ENCODE measurements around the gene FARP1.

Gene FARP1

DNA sequence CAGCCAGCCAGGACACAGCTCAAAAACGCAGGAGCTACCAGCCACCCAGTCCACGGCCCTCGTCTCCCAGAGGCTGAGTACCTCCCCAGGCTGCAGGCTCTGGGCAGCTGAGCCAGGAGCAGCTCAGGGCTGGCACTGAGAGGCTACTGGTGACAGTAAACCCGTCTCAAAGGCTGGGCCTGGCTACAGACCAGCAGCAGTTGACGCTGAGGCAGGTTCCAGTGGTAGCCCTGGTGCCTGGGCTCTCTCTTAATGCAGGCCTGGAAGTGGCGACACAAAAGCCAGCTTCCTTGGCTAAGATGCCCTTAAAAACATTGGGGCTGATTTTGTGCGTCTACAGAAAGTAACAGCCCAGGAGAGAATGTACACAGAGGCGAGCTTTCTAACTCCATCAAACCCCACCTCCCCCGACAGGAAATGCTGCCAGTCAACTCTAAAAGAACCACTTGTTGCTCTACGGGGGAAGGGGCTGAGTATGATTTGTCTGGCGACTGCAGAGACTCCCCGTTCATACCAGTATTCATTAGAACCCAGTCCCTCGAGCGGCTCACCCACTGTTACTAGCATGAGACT, 307.7 kb downstream of the FARP1 start:
- DNase-seq: no peak

GRCh38 chr13:98451676-98452470, 309.0 kb downstream of the FARP1 start:
- DNase-seq: no peak

- DNase-seq: no peak
Measured at GRCh38 chr13:98452851-98453843, 310.3 kb downstream of the FARP1 start.

- DNase-seq: no peak
Measured at GRCh38 chr13:98454389-98454881, 311.5 kb downstream of the FARP1 start.

GRCh38 chr13:98456413-98456845, 313.5 kb downstream of the FARP1 start:
- DNase-seq: no peak

- DNase-seq: no peak
Measured at GRCh38 chr13:98457053-98457452, 314.2 kb downstream of the FARP1 start.

DNA sequence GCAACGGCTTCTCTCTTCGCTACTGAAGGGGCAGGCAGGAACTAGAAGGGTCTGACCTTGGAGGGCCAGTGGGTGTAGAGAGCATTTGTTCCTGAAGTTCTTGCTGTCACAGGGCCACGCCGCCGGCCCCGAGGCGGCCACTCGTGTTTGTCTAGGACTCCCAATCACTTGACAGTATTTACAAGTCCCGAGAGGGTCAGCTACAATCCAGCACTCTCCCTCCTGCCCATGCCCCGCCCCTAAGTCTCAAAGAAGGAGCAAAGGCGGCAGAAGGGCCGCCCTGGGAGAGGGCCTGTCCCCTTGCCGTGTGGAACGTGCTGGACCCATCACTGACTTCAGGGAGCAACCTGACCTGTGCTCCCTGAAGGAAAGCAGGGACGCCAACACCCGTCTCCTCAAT, 315.5 kb downstream of the FARP1 start:
- DNase-seq: no peak

DNA sequence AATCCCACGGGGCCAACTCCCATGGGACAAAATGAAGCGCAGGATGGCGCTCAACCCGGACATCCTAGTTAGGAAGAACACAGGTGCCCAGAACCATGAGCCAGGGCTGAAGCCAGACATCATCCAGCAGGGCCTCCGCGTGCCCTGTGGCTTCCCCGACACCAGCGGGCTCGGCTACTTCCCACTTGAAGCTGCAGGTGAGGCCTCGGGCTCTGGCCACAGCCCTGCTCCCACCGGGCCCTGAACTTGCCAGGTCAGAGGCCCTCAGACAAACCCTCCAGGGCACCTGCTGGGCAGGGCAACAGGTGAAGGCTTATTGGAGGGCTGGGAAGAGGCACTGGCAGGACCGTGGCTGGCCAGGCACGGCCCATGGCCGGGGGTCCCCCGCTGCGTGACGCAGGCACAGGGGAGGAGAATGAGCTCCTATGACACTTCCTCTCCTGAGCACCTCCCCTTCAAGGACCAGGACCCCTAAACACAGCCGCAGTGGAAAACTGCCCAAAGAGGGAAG, 316.3 kb downstream of the FARP1 start:
- no peak for DNase-seq

DNA sequence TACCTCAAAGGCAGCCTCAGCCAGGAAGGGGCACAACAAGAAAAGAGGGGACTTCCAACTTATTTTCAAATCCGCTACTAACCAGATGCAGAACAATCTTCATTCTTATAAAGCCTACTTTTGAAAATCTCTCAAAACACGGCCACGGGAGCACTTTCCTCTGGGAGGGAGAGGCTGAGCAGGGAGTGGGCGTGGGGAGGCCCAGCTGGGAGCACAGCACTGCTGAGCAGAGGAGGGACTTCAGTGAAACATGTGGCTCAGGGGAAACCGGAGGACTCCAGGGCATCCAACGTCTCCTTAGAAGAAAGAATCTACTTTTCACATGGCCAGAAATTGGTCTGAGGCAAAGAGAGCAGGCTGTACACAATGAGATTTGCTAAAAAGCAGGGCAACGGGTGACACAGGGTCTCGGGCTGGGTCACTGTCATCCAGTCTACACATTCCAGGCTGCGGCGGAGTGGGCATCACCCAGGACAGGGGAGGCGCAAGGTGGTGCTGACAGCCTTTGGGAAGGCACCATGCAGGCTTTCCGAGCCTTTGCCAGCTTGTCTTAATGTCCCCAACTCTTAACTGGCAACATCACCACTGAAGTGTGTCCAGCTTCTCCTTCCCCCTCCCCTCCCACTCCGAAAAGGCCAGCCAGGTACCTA, 317.0 kb downstream of the FARP1 start:
- no peak for DNase-seq

- no peak for DNase-seq
Measured at GRCh38 chr13:98460516-98460915, 317.6 kb downstream of the FARP1 start.

DNA sequence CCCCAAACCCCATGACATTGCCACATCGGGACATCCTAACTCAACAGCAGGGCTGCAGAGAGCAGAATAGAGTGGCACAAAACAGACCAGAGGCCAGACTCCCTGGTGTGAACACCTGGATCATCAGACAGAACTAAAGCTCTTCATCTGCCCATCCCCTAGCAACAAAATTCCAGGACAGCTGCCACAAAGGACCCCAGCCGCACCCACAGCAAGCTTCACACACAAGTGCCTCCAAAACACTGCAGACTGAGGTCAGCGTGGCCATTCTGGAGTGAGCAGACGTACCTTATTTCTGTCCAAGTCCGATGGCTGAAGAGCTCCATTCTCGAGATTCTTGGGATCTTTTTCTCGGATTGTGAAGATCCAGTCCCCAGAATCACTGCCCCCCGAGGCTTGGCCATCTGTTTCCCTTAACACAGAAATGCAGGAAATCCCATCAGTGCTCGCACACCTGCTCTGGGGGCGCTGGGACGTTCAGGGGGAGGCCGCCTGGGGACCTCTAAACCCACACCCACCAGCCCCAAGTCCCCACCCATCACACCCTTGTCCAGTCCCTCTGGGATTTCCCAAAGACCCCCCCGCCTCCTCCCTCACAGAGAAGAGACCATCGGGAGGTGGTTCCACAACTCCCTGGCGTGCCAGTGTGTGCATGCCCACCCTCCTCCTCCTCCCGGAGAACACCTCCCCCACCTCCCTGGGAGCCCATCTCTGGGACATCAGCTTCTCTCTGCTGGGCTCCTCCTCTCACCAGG, 318.8 kb downstream of the FARP1 start:
- no peak for DNase-seq

- DNase-seq: no peak
Measured at GRCh38 chr13:98462241-98462882, 319.5 kb downstream of the FARP1 start.

DNA sequence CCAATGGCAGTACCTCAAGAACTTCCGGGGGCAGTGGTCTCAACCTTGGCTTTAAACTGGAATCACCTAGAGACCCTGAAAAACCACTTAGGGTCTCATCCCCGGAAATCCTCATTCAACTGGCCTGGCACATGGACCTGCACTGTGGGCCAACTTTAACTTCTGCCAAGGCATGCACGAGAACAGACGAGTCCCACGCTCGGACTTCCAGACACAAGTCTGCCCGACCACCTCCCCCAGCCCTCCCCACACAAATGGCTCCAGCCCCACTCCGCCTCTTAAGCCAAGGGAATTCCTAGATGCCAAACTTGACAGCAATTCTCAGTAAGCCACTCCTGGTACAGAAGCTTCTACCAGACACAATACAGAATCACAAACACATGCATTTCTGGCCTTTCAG, 320.1 kb downstream of the FARP1 start:
- no peak for DNase-seq

DNA sequence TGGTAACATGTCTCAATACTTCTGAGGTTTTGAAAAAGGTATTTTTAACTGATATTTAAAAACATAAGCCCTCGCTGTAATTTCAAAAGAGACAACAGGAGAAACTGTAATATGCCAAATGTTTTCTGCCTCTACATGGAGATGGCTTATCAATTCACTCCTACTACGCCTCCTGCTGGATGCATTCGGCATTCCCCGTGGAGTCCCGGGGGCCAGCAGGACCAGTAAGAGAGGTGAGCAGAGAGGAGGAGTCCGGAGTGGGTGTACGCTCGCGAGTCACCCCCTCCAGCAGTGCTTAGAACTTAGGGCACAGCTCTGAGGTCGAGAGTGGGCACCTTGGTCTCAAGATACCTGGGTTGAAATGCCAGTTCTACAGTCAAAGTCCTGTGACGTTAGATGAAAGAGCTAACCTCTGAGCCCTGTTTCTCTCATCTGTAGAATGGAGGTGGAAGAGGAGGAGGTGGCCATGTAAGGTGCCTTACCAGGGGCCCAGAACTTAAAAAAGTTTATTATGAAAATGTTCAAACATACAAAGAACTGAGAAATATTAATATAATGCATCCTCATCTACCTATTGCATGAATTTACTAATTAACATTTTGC, 323.8 kb downstream of the FARP1 start:
- peak; percentile 68 to 75 for DNase-seq

DNA sequence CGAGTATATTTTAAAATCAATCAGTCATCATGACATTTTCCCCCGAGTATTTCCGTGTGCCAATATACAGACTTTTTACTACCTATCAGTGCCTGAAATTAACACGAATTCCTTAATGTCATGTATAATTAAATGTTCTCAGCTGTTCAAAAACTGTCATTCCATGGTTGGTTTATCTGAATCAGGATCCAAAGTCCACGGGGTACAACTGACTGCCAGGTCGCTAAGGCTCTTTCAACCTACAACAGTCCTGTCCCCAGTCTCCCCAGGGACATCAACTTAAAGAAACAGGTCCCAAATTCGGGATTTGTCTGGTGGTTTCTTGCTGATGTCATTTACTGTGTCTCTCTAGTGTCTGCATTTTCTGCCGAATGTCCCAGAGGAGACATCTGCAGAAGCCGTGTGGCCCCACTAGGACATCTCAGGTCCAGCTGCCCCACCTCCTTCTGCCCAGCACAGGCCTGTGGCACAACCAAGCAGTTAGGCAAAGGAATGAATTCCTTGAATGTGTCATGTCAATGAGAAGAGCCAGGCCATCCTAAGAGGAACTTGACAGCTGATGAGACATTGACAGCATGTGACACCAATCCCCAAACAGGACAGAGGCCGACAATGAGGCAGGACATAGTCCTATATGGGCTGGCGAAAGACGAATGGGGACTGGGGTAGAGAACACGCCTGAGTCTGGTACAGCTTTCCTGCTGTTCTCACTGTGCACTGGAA, 324.5 kb downstream of the FARP1 start:
- DNase-seq: no peak

DNA sequence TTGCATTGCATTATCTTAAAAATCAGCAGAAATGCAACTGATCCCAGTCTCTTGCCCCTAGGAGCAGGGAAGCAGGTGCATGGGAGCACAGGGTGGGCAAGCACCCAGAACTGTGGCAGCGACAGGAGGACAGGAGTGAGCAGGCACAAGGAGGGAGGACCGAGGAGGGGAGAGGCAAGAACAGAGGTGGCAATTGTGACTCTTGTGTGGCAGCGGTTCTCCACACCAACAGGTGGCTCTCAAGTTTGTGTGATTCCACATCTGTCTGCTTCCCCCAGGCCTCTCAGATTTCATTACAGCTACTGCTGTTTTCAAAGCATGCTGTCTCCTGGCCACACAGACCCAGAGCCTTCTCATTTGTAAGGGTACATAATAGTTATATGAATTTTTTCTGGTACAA, 325.5 kb downstream of the FARP1 start:
- DNase-seq: no peak

DNA sequence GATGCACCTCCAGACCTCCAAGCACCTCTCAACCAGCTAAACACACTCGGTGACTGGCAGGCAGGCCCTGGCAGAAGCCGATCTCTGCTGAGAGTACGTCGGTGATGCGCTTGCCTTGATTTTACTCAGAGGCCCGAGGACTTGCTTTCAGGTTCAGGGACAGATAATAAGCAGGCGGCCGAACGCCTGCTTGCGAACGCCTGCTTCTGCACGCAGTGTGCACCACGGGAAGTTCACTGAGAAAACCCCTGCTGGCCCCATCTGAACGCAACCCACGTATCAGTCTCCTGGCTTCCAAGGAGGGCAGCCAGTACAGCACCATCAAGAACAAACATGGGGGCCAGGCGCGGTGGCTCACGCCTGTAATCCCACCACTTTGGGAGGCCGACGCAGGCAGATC, 326.0 kb downstream of the FARP1 start:
- no peak for DNase-seq

- no peak for DNase-seq
Measured at GRCh38 chr13:98470920-98471319, 328.0 kb downstream of the FARP1 start.

DNA sequence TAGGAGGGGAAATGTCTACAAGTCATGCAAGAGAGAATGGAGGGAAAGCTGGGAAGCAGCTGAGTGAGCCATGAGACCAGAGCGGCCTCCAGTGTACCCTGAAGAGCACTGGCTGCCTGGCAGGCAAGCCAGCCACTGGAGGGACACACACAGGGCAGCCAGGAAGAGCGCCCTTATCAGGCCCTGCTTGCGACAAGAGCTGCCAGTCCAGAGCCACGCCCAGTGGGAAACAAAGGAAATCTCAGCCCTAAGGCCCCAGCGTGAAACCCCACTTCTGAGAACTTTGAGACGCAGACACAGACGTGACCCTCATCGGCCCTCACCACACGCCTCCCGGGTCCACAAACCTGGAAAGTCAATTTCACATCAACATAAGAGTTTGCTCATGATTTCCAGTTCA, 329.0 kb downstream of the FARP1 start:
- no peak for DNase-seq

Measured in activated T-cell treated with anti-CD3 and anti-CD28 coated beads, Interleukin-2, amount 50 U/mL, for 48 hours (primary cell).